Activated T-helper 1 cell treated with anti-CD3 and anti-CD28 coated beads, Interleukin-12 subunit alpha, Interleukin-12 subunit beta, Interleukin-2, Interleukin-4 antibody, amounts not matched to agents 30 ng/mL and 10 ng/mL and 1 ng/mL, durations not matched to agents 14 hours and 24 hours and 36 hours (primary cell): ENCODE measurements around the gene DHX15. TPM values are rescaled to one million over a fixed set of nuclear protein-coding genes. Genes with fewer than 3 reads are reported as not detected.

Experiments used
- DNase-seq: peaks from one replicate; pipeline ENCODE4 v3.0.0; 2021; ENCODE audit warnings: low spot score
- H3K27ac Mint-ChIP-seq: one replicate; pipeline ENCODE4 v1.8.0; 2021; ENCODE audit warnings: mild to moderate bottlenecking, mixed read lengths
- H3K27me3 Mint-ChIP-seq: one replicate; pipeline ENCODE4 v1.8.0; 2022; ENCODE audit warnings: mild to moderate bottlenecking, moderate library complexity, mixed read lengths; ENCODE audit not compliant: insufficient read depth
- H3K36me3 Mint-ChIP-seq: one replicate; pipeline ENCODE4 v1.8.0; 2021; ENCODE audit warnings: low read depth, mixed read lengths
- H3K4me1 Mint-ChIP-seq: one replicate; pipeline ENCODE4 v1.8.0; 2021; ENCODE audit warnings: low read depth, mixed read lengths
- H3K4me3 Mint-ChIP-seq: one replicate; pipeline ENCODE4 v1.8.0; 2021; ENCODE audit warnings: mild to moderate bottlenecking, moderate library complexity, mixed read lengths
- H3K9me3 Mint-ChIP-seq: one replicate; pipeline ENCODE4 v1.8.0; 2021; ENCODE audit warnings: mixed read lengths
- intact Hi-C: fragments of 100-400 bp; cut with micrococcal nuclease; formaldehyde crosslinking; loops from one replicate; pipeline ENCODE4 v1.15.1; 2024
- total RNA-seq: library from RNA; stranded (reverse); gene quantifications from 2 replicates; pipeline ENCODE4 v1.2.3, GENCODE V29; 2022

The DHX15 gene
- total RNA-seq, 1 donor from 2014 or later, result 246 TPM

- Mint-ChIP-seq H3K9me3 (peaks cover 9% of the 10 kb centered on the region), H3K4me1 (peaks cover 57% of the 10 kb centered on the region), H3K36me3 (peaks cover 43% of the 10 kb centered on the region), H3K27me3 (no peaks in the 10 kb centered on the region), H3K27ac (peak overlapping the region; percentile 49), H3K4me3 (peak overlapping the region; percentile 33)
- no peak for DNase-seq
- intact Hi-C loops, result loop anchor here (2.0 kb wide), 1 partner anchor 13 kb away; no protein-coding TSS in a partner anchor
These were observed 27.0 kb downstream of the DHX15 start for GRCh38 chr4:24557026-24558025.

- no peaks in the 10 kb centered on the region for H3K27me3 Mint-ChIP-seq
- H3K9me3 Mint-ChIP-seq, result no peaks in the 10 kb centered on the region
- H3K4me1 Mint-ChIP-seq, result peaks cover 48% of the 10 kb centered on the region
- peaks cover 47% of the 10 kb centered on the region for H3K36me3 Mint-ChIP-seq
- H3K4me3 Mint-ChIP-seq, result no peak overlapping the region
- no peak for DNase-seq
- no peak overlapping the region for H3K27ac Mint-ChIP-seq
- intact Hi-C loops, result loop anchor here (1.0 kb wide), 1 partner anchor 78 kb away; no protein-coding TSS in a partner anchor
These were observed 32.7 kb downstream of the DHX15 start for GRCh38 chr4:24551492-24552289.

GRCh38 chr4:24550441-24551175 is 33.7 kb downstream of the DHX15 start:
- intact Hi-C loops, result loop anchor here (1.0 kb wide), 1 partner anchor 77 kb away; no protein-coding TSS in a partner anchor
- no peak for DNase-seq
- Mint-ChIP-seq H3K4me3 (no peak overlapping the region), H3K27ac (no peak overlapping the region), H3K4me1 (peaks cover 43% of the 10 kb centered on the region), H3K27me3 (no peaks in the 10 kb centered on the region), H3K36me3 (peaks cover 38% of the 10 kb centered on the region), H3K9me3 (no peaks in the 10 kb centered on the region)

DNA sequence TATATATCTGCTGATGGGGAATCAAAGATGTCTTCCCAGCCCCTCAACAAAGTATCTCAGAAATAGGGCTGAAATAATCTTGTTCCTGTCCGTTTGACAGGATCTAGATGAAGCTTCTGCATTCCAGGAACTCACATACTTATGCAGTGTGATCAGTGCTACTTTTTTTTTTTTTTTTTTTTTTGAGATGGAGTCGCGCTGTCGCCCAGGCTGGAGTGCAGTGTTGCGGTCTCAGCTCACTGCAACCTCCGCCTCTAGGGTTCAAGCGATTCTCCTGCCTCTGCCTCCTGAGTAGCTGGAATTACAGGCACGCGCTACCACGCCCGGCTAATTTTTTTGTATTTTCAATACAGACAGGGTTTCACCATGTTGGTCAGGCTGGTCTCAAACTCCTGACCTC is 36.4 kb downstream of the DHX15 start:
- H3K36me3 Mint-ChIP-seq, result peaks cover 28% of the 10 kb centered on the region
- intact Hi-C loops, result loop anchor here (5.0 kb wide), 1 partner anchor 61 kb away; no protein-coding TSS in a partner anchor

DNA sequence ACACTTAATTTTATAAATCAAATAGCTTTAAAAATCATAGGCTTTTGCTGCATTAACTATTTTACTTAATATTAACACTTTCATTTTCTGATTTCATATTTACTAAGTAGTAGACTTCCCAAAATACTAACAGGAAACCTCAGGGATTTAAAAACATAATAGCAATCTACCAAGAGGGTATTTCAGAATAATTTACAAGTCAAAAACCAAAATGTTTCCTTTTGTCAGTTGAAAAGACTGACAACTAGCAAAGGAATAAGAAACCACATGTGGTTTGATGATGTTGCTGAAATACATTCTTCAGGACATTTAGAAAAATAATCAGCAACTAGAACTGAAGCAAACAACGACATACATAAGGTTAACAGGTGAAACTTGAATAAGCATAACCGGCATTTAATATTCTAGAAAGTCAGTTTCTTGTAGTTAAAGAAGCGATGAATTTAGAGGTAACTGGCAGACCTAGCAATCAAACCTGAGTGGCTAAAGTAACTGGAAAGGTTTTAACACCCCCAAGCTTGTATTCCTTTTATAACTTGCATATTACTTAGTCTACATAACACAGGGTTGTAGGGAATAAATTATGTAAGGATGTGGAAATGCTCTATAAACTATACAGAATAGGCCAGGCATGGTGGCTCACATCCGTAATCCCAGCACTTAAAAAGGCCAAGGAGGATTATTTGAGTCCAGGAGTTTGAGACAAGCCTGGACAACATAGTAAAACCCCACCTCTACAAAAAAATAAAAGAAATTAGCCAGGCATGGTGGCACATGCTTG is 40.0 kb downstream of the DHX15 start:
- DNase-seq, result no peak
- Mint-ChIP-seq H3K27ac (no peak overlapping the region), H3K4me3 (no peak overlapping the region), H3K4me1 (peaks cover 55% of the 10 kb centered on the region), H3K36me3 (peaks cover 37% of the 10 kb centered on the region), H3K9me3 (no peaks in the 10 kb centered on the region), H3K27me3 (no peaks in the 10 kb centered on the region)
- intact Hi-C loops, result no loop called here

More for the DNA sequence above, 36.4 kb downstream of the DHX15 start:
- H3K4me1 Mint-ChIP-seq, result peaks cover 50% of the 10 kb centered on the region
- no peak for DNase-seq
- H3K27me3 Mint-ChIP-seq, result no peaks in the 10 kb centered on the region
- H3K9me3 Mint-ChIP-seq, result no peaks in the 10 kb centered on the region
- no peak overlapping the region for H3K4me3 Mint-ChIP-seq
- no peak overlapping the region for H3K27ac Mint-ChIP-seq

- no peak for DNase-seq
- no peak overlapping the region for H3K27ac Mint-ChIP-seq
- no peak overlapping the region for H3K4me3 Mint-ChIP-seq
- H3K9me3 Mint-ChIP-seq, result no peaks in the 10 kb centered on the region
- peaks cover 49% of the 10 kb centered on the region for H3K36me3 Mint-ChIP-seq
- peaks cover 41% of the 10 kb centered on the region for H3K4me1 Mint-ChIP-seq
- intact Hi-C loops, result loop anchor here (5.0 kb wide), 1 partner anchor 45 kb away; the partner anchor contains the start of gene DHX15
- no peaks in the 10 kb centered on the region for H3K27me3 Mint-ChIP-seq
These were observed 47.3 kb downstream of the DHX15 start for GRCh38 chr4:24537025-24537424.

- no peak for DNase-seq
- Mint-ChIP-seq H3K36me3 (peaks cover 43% of the 10 kb centered on the region), H3K4me3 (no peak overlapping the region), H3K9me3 (no peaks in the 10 kb centered on the region), H3K27me3 (no peaks in the 10 kb centered on the region), H3K27ac (peak overlapping the region; percentile 6), H3K4me1 (peaks cover 29% of the 10 kb centered on the region)
- intact Hi-C loops, result loop anchor here (5.0 kb wide), 1 partner anchor 47 kb away; the partner anchor contains the start of gene DHX15
These were observed 49.0 kb downstream of the DHX15 start for GRCh38 chr4:24535399-24535798.

DNA sequence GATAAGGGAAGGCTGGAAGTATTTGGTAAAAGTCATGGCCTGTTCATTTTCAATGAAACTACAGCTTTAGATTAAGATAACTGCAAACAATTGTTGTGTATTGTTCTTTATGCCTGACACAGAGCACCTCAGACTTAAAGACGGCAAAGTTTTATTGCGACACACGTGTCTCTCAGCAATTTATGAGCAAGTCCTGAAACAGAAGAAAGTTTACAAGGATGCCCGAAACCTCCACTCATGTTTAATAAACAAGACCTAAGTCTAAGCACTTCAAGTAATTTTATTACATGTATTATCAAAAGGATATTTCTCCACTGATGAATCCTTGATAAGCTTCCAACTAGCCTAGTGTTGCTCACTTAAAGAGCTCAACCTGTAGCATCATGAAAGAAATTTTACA is 51.0 kb downstream of the DHX15 start:
- DNase-seq, result no peak
- Mint-ChIP-seq H3K4me1 (peaks cover 13% of the 10 kb centered on the region), H3K4me3 (no peak overlapping the region), H3K27me3 (no peaks in the 10 kb centered on the region), H3K27ac (peak overlapping the region; percentile 12), H3K9me3 (no peaks in the 10 kb centered on the region), H3K36me3 (peaks cover 44% of the 10 kb centered on the region)
- intact Hi-C loops, result no loop called here

GRCh38 chr4:24529555-24529954 is 54.8 kb downstream of the DHX15 start:
- no peaks in the 10 kb centered on the region for H3K27me3 Mint-ChIP-seq
- H3K27ac Mint-ChIP-seq, result no peak overlapping the region

GRCh38 chr4:24527371-24527770 is 57.0 kb downstream of the DHX15 start:
- peaks cover 6% of the 10 kb centered on the region for H3K4me1 Mint-ChIP-seq

More at GRCh38 chr4:24529555-24529954, 54.8 kb downstream of the DHX15 start:
- H3K36me3 Mint-ChIP-seq, result peaks cover 51% of the 10 kb centered on the region
- H3K9me3 Mint-ChIP-seq, result no peaks in the 10 kb centered on the region
- DNase-seq, result no peak
- H3K4me3 Mint-ChIP-seq, result no peak overlapping the region
- intact Hi-C loops, result no loop called here
- peaks cover 5% of the 10 kb centered on the region for H3K4me1 Mint-ChIP-seq

DNA sequence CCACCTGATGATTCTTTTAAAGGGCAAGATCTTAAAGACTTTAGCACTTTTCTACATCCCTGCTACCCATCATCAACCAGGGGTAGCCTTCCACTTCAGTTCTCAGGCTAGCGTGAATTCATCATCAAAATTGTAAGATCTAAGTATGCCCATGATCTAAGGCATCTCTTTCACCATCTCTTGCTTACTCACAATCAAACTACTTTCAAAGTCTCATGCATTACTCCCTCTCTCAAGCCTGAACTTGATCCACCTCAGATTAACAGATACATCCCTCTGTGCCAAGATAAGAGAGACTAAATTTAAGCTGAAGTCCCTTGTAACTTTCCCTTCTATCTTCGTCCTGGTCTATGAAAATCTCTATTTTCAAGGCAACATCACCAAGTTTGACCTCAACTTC is 62.8 kb downstream of the DHX15 start:
- Mint-ChIP-seq H3K27ac (peak overlapping the region; percentile 11), H3K4me3 (no peak overlapping the region), H3K36me3 (peaks cover 42% of the 10 kb centered on the region)

More at GRCh38 chr4:24527371-24527770, 57.0 kb downstream of the DHX15 start:
- intact Hi-C loops, result loop anchor here (2.0 kb wide), 1 partner anchor 13 kb away; no protein-coding TSS in a partner anchor
- Mint-ChIP-seq H3K4me3 (no peak overlapping the region), H3K27ac (no peak overlapping the region), H3K27me3 (no peaks in the 10 kb centered on the region), H3K9me3 (no peaks in the 10 kb centered on the region), H3K36me3 (peaks cover 43% of the 10 kb centered on the region)
- DNase-seq, result no peak

More for the DNA sequence above, 62.8 kb downstream of the DHX15 start:
- Mint-ChIP-seq H3K27me3 (no peaks in the 10 kb centered on the region), H3K4me1 (peaks cover 24% of the 10 kb centered on the region), H3K9me3 (no peaks in the 10 kb centered on the region)
- no peak for DNase-seq
- intact Hi-C loops, result no loop called here
